T-helper 1 cell (primary cell): ENCODE measurements around the gene CPZ.

Source experiments
- DNase-seq, 5 donors: peaks; one replicate each; pipeline ENCODE4 v3.0.0-alpha.2; 2012 to 2020
- total RNA-seq, 4 donors: gene quantifications; one replicate each; lab custom pipeline; 2026; lab: John Stamatoyannopoulos, UW

Gene CPZ
- 0 reads per million in 4 donors for total RNA-seq

- DNase-seq, result no peak
These were observed at the start of gene CPZ for GRCh38 chr4:8592366-8593263. Gene CPZ, plus strand, starts transcription at chr4:8592765. Its CDS starts 69 bp downstream, at chr4:8592834.

- DNase-seq, result no peak
These were observed 49.6 kb upstream of the CPZ start for GRCh38 chr4:8542776-8543525.

GRCh38 chr4:8543623-8544022 lies 48.9 kb upstream of the CPZ start:
- DNase-seq, result no peak

GRCh38 chr4:8544282-8544681 lies 48.3 kb upstream of the CPZ start:
- no peak for DNase-seq

GRCh38 chr4:8544741-8545438 lies 47.7 kb upstream of the CPZ start:
- DNase-seq, result no peak

GRCh38 chr4:8545439-8545765 lies 47.2 kb upstream of the CPZ start:
- DNase-seq, result no peak

GRCh38 chr4:8546766-8547107 lies 45.8 kb upstream of the CPZ start:
- DNase-seq, result no peak

GRCh38 chr4:8547108-8547911 lies 45.3 kb upstream of the CPZ start:
- DNase-seq, result no peak

- DNase-seq, result no peak
These were observed 44.4 kb upstream of the CPZ start for GRCh38 chr4:8547912-8548730.

GRCh38 chr4:8548731-8549351 lies 43.7 kb upstream of the CPZ start:
- DNase-seq, result no peak

GRCh38 chr4:8549352-8549931 lies 43.1 kb upstream of the CPZ start:
- no peak for DNase-seq

GRCh38 chr4:8550691-8551090 lies 41.9 kb upstream of the CPZ start:
- DNase-seq, result no peak

- DNase-seq, result no peak
These were observed 40.5 kb upstream of the CPZ start for GRCh38 chr4:8552024-8552423.

- DNase-seq, result no peak
These were observed 39.9 kb upstream of the CPZ start for GRCh38 chr4:8552581-8553205.

GRCh38 chr4:8553216-8553615 lies 39.3 kb upstream of the CPZ start:
- DNase-seq, result no peak

GRCh38 chr4:8553991-8554405 lies 38.6 kb upstream of the CPZ start:
- no peak for DNase-seq

GRCh38 chr4:8554555-8555100 lies 37.9 kb upstream of the CPZ start:
- no peak for DNase-seq

- DNase-seq, result no peak
These were observed 36.8 kb upstream of the CPZ start for GRCh38 chr4:8555716-8556115.

GRCh38 chr4:8556341-8557150 lies 36.0 kb upstream of the CPZ start:
- DNase-seq, result no peak
